ENCODE data around the gene THEM4. TPM values are rescaled to one million over a fixed set of nuclear protein-coding genes. Genes with fewer than 3 reads are reported as not detected.
"Not testable (repeated sequence)": the region's sequence is repeated elsewhere in the genome, so short reads cannot be mapped to it uniquely, and the experiment has no call there.

Gene THEM4
- total RNA-seq, 1 donor from 2014 or later, result 12.0 TPM

DNA sequence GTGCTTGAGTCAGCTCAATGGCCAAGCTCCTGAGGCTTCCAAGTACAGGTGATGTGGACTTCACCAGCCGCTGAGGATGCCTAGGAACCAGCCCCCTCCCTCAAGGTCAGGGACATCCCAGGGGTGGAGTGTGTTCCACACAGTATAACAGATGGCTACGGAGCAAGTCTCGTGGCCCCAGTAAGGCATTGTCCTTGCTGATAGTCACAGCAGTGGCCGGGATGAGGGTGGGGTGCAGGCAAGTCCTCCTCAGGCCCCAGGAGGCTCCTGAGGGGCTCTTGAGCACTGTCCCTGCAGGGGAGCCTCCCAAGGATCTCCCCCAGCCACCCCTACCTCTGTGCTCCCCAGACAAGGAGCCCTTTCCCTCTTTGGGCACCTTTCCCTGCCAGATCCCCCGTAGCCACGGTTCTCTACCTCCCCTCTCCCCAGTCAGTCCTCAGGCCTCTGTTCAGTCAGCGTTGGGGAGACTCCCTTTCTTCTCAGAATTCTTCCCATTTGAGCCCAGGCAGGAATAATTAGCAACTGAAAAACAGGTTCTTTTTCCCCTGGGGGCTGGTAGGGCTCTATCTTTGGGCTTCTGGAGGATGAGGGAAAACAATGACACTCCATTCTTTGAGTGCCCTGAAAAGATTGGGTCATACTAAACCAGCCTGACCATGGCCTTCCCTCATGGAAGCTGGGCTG, 48.7 kb downstream of the THEM4 start:
- DNase-seq (ENCODE audit: extremely low read depth, low read depth, low spot score), result no peak

DNA sequence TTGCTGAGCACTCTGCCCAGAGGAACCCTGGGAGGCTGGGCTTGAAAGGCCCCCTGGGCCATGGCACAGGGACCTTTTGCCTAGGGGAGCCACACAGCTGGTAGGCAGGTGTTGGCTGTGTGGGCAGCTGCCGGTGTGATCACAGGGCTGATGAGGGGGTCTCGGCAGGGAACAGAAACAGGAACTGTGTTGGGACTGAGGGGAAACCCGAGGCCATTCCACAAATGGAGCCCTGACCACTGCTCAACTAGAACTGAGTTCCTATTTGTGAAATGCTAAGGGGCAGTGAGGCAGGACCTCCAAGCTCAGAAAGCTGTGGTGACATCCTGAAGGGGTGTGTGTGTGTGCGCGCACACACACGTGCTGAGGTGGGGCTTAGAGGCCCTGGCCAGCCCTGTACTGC, 49.4 kb downstream of the THEM4 start:
- DNase-seq (ENCODE audit: extremely low read depth, low read depth, low spot score), result no peak

DNA sequence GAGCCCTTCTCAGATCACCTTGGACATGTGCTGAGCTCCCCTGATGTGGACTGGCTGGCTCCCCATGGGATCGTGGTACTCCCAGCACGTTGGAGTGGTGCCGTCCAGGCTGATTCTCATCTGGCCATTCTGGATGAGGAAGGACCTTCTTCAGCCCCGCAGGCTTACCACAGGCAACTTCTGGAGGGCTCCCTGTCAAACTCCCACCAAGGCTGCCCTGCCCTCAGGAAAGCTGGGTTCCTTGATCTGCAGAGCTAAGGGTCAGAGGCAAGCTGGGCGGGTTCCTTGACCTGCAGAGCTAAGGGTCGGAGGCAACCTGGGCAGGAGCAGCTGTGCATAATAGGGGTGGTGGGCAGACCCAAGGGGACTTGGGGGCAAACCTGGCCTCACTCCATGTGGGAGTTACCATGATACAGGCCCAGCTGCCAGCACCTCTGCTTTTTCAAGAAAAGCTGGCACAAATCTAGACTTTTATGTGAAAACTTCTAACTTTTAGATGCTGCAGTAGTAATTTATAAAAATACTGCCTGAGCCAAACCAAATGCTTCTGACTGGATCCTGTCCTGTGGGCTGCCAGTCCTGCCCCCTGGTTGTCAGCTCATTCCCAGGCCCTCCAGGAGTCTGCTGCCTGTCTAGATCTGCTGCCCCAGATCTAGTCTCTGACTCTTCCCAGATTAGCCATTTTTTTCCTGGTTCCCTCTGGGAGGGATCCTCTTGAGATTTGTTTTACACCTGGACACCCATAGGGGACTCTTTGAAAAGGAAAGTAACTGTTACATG, 50.2 kb downstream of the THEM4 start:
- DNase-seq (ENCODE audit: extremely low read depth, low read depth, low spot score), result no peak

DNA sequence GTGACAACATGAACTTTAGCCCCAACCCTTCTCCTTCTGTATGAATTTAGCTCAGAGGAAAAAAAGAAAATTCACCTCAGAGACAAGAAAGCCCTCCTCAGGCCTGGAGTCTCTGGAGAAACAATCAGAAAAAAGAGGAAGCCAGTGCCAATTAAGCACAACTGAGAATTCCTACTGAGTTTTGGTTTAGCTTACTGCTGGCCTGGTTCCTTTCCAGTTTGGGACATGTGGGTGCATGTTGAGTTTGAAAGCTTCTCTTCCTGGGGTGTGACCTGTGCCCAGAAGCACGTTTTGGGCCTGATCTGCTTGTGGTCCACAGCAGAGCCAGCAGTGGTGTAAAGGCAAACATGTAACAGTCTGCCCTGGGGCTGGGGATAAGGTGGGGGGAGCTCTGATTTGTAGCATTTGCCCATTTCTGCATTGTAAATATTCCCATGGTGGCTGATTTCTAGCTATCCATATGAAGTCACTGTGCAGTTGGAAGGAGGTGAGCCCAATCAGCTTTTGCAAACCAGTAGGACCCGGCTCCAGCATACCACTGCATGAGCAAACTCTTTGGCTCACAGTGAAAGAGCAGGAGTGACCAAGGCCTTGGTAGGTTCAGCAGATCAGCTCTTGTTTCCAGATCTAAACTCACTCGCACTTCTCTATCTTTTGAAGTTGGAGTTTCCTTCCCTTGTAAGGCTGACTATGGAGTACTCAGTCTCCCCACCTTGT, 51.1 kb downstream of the THEM4 start:
- DNase-seq (ENCODE audit: extremely low read depth, low read depth, low spot score), result no peak

DNA sequence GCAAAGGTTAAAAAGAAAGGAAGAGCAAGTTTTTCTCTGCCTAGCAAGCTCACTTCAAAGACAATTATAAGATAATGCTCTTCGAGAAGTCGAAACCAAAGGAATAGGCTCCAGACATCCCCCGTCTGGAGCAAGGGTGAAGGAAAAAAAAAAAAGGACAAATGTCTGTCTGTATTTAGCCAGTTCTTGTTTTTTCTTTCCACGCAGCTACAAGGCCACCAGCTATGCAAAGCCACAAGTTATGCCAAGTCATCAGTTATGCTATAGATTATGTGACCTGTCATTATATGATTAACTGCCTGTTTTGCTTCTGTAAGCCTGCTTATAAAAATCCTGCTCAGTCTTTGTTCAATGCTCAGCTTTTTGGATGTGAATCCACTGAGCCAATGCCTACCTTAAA, 53.4 kb downstream of the THEM4 start:
- no peak for DNase-seq (ENCODE audit: extremely low read depth, low read depth, low spot score)

DNA sequence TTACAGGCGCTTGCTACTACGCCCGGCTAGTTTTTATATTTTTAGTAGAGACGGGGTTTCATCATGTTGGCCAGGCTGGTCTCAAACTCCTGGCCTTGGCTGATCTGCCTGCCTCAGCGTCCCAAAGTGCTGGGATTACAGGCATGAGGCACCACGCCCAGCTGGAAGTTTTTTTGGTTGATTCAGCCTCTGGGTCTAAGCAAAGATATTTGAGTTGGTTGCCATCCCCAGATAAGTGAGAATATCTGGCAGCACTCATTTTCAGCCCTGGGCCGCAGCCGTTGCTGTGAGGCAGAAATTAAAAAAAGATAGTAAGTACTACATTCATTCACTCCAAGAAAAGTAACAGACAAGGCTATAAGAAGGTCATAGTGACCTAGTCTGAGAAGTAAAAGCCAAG, 53.8 kb downstream of the THEM4 start:
- DNase-seq (ENCODE audit: extremely low read depth, low read depth, low spot score), result not testable (repeated sequence)

DNA sequence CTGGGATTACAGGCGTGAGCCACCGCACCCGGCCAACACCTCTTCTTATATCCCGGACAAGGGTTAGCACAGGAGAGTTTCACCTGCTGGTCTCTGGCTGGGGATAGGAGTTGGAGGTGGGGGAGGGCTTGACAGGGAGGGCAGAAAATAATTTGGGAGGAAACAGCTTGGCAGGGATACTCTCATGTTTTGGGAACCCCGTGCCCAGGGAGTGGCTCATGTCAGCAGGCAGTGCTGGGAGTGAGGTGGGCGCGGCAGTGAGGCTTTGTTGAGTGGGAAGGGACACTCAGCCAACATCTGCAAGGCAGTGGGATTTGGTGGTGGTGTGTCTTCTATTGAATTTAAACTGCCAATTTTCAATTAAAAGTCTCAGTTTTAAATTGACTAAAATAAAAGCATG, 54.7 kb downstream of the THEM4 start:
- DNase-seq (ENCODE audit: extremely low read depth, low read depth, low spot score), result no peak

DNA sequence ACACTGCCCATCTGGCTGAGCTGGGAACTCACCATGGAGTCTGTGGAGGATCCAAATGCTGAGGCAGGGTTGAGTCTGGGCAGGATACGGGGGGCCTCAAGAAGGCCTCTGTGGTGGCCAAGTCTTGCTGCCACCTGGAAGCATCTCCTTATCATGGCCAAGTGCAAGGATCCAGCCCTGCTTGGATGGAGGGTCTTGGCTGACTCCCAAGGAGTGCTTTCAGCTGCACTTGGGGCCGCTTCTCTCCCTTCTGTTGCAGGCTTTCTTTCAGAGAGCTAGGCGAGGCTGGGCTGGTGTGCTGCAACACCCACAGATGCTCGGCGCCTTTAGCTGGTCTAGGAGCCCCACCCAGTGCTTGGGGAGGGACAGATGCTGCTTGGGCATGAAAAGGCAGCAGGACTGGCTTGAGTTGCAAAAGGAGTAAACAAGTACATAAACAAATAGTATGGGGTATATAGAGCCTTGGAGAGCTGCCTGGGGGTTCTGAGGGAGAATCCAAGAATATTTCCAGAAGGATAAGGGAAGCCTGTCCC, 55.8 kb downstream of the THEM4 start, which contains the start of gene THEM5:
THEM5 (minus strand) TSS at position 302 of the 533 bp plus-strand sequence; CDS start at position 155, 147 bp downstream.
- no peak for DNase-seq (ENCODE audit: extremely low read depth, low read depth, low spot score)

DNA sequence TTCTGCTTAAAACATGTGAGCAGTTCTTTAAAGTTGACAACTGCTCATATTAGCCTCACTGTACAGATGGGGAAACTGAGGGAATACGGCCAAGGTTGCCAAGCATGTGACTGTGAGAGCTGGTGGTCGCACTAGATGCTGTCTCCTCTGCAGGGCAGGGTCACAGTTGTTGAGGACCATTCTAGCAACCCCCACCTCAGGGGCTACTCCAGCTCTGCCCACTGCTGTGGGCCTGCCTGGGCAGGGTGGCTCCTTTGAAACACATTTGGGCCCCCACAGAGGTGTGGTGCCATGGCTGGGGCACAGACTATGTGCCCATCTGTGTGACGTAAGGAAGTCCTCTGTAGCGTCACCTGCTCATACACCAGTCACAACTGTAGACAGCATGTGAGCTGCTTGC, 56.6 kb downstream of the THEM4 start:
- DNase-seq (ENCODE audit: extremely low read depth, low read depth, low spot score), result no peak

DNA sequence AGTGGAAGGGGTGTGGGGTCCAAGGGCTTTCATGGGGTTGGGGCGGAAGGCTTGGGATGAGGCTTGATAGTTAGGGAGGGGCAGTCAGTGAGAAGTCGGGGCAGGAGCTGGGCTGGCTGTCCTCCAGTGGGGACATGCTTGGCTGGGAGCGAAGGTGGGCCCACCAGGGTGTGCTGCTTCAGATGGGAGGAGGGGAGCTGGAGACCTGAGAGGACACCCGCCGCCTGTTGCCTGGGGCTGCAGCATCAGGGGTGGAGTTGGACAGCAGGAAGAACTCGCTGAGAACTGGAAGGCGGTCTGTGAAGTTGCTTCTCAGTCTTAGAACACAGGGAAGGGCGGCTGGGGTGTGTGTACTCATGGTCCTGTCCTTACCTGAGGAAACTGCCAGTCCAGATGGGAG, 57.4 kb downstream of the THEM4 start:
- DNase-seq (ENCODE audit: extremely low read depth, low read depth, low spot score), result no peak

DNA sequence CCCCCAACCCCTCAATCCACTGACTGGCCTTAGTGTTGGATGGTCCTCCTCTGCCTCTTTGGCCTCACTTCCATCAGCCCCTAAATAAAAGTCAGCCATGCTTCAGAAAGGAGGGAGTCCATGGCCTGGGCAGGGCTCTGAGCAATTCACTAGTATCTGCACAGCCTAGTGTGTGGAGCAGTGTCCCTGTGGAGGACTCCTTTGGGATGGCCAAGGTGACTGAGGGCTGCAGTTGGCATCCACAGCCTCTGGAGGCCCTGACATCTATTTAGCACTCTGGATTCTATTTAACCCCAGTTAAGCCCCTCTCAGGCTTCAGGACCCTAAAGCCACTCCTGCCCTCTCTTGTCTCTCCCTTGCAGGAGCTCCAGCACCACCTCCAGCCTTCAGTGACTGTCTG, 59.4 kb downstream of the THEM4 start:
- DNase-seq (ENCODE audit: extremely low read depth, low read depth, low spot score), result no peak

DNA sequence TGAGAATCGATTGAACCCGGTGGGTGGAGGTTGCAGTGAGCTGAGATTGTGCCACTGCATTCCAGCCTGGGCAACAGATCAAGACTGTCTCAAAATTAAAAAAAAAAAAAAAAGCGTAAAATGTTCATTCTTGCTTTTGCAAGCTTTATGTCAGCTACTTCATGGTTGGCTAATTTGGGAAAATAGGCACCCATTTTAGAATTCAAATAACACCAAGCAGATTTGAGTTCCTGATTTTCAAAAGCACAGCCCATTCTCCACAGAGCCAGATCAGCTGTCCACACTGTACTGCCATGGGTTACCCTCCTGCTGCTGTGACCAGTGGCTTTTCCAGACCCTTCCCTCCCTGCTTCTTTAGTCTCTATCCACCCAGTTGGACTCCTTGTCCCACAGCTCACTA, 60.2 kb downstream of the THEM4 start:
- no peak for DNase-seq (ENCODE audit: extremely low read depth, low read depth, low spot score)

DNA sequence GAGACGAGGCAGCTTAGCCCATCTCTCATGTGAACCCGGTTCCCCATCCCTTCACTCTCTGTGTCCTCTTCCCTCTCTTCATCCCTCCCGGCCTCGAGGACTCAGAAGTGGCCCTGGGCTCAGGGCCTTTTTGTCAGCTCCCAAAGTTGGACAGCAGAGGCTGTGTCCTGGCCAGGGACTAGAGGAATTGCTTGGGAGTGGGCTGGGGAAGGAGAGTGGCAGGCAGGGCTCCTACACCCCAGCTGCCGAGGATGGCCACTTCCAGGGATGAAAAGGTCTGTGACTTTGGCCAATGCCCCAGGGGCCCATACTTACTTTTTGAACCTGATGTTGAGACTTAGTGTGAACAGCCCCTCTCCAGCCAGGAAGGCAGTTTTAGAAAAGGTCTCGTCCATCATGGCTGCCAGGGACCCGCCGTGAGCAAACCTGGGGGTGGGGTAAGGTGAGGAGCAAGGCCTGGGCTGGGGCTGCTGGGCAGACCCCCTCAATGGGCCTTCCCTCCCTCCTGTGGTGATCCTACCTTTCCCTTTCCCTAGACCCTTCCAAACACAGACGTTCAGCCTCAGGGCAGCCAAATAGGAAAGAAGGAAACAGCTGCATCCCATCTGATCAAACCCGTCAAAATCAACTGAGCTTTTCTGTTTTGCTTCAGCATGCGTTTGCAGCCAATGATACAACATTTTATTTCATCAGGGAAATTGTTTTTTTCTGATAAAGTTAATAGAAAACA, 61.3 kb downstream of the THEM4 start:
- no peak for DNase-seq (ENCODE audit: extremely low read depth, low read depth, low spot score)

DNA sequence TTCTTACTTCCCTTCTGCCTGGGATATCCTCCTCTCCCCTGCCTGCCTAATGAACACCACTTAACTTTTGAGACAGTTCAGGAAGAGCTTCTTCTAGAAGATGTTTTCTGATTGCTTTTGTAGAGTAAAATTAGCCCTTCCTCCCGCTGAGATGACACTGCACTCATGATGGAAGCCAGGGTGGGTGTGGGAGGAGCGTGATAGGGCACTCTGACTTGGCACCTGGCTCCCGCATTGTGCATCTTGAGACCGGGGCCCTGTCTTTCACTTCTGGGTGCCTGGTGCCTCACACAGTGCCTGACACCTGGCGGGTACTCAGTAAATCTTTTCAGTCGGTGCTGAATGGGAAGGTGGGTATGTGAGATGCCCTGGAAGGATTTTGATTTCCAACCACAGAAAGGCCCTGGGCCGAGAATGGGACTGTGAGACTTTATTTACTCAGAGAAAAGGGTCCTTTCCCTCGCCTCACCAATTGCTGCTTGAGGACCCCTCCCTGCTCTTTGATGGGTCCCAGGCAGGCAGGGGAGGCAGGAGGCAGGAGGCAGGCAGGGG, 62.5 kb downstream of the THEM4 start:
- no peak for DNase-seq (ENCODE audit: extremely low read depth, low read depth, low spot score)

DNA sequence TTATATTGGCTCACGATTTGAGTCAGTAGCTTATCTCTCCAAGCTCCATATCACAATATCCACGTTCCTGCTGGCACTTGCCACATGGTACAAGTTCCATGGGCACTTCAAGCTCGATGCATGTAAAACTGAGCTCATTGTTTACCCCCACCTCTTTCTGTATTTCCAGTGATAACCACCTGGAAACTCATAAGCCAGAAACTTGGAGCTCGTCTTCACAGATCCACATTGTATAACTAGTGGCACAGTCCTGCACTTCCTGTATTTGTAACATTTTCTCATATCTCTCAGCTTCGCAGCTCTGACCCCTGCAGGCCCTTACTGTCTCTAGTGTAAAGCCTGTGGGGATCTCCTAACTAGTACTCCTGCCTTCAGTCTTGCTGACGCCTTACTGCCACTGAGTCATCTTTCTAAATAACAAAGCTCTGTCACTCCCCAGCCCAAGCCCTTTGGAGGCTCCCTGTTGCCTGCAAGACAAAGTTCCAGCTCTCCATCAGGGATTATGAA, 63.2 kb downstream of the THEM4 start:
- DNase-seq (ENCODE audit: extremely low read depth, low read depth, low spot score), result no peak

DNA sequence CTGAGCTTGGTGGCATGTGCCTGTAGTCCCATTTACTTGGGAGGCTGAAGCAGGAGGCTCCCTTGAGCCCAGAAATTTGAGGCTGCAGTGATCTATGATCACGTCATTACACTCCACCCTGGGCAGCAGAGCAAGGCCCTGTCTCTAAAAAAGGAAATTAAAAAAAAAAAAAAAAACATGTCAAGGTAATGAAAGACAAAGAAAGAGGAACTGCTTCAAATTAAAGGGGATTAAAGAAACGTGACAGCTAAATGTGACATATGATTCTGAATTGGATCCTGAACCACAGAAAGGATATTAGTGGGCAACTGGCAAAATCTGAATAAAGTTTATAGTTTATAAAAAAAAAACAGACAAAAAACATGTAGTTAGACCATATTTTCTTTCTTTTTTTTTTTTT, 65.9 kb downstream of the THEM4 start:
- DNase-seq (ENCODE audit: extremely low read depth, low read depth, low spot score), result no peak

DNA sequence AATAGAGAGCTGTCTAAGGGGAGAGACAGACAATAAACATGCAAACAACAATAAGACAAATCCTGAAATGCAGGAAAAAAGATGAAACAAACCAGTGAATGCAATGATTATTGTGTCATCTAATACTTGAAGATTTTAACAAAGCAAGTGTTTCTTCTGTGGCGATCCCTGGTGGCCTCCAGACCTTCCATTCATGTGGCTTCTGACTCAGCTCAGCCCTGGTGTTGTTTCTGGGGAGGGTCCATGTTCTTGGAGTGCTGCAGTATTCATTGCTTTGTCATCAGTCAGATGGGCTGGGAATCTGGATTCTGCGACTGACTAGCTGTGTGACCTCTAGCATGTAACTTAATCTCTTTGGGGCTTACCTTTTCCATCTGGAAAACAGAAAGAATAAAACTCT, 68.2 kb downstream of the THEM4 start:
- no peak for DNase-seq (ENCODE audit: extremely low read depth, low read depth, low spot score)

DNA sequence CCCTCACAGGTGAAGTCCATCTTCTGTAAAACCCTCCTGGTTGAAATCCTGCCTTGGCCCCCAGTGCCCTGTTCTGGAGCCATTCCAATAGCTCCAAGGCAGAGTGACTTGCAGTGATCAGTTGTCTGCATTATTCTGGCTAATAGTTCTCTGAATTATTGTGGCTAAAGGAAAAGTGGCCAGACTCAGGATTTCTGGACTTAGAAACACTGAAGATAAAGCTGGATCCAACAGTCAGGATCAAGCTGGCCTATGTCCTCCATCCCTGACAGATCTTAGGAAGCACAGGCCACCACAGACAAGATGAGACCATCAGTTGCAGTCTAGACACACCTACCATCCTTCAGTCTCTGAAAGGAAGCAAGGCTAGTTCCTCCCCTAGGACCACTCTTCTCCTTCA, 68.9 kb downstream of the THEM4 start:
- no peak for DNase-seq (ENCODE audit: extremely low read depth, low read depth, low spot score)

DNA sequence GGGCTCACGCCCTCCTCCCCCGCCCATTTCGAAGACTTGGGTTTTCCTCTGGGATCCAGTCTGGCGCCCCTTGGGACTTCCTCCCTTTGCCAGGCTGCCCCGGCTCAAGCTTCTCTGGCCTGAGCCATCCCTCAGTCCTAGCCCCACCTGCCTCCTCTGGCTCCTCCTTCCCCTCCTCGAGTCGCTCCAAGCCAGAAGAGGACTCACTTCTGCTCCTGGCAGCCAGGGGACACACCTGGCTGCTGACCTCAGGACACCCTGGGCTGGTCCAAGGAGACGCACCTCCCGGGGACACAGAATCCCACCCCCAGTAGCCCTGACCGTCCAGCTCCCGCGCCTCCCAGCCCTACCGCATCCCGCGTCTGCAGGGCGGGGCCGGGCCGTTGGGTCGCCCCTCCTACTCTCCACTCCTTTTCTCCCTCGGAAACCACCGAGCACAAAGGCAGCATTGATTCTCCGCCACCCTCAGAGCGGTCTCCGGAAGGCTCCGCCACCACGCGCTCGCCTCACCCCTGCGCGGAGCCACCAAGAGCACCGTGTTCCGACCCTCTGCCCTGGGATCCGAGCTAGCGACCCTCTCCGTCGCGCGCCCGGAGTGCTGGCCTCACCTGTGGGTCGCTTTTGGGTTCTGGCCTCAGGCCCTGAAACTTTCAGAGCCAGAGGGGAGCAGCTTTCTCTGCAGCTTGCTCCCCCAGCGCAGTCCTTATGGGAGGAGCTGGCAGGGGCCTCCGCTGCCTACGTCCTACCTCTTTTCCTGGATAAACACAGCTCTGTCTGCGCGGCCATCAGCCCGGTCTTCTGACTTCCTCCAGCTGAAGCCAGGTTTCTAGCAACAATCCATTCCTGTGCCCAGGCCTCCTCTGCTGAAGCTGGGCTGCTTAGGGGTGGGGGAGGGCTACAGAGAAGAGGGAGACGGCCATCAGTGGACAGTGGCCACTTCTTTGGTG, 69.6 kb downstream of the THEM4 start, which contains the start of gene C2CD4D:
C2CD4D (minus strand) TSS at position 364 of the 947 bp plus-strand sequence. CDS start 831 bp downstream, outside the sequence.
- DNase-seq (ENCODE audit: extremely low read depth, low read depth, low spot score), result no peak

All from glomerular endothelial cell (primary cell).